ENCODE measurements around the gene SPON2. TPM values are rescaled to one million over a fixed set of nuclear protein-coding genes. Genes with fewer than 3 reads are reported as not detected.

Gene SPON2
- total and polyA plus RNA-seq, 2 of the 4 experiments (the other 2 are of a cell fraction) = 21.1 to 177 TPM

DNA sequence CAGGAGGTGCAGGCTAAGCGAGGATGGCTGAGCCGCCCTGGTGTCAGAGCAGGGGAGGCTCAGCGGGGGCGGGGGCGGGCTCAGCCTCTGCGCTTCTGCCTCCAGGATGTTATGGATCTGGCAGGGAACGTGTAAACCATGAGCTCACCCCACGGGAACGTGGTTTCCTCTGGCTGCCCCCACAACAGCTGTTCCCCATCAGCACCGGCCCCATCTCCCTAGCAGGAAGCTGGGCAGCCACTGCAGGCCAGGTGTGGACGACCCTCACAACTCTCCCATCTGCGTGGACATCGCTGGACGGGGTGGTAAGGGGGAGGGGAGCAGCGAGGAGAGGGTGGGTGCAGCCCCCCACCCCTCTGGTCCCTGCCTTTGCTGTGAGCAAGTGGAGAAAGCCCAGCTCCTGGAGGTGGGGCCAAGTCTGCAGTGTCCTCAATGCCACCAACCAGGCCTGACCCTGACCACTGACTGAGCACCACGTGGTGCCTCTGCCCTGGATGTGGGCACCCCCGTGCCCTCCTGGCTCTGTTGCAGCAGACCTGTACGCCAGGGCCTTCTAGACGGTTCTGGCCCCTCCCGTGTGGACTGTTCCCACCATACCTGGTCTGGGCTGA lies 28.1 kb upstream of the SPON2 start (continued):
- no peak for TF ChIP-seq MXI1 (IDR thresholded peaks at IDR 0.05; ENCODE audit: borderline replicate concordance, low read depth, low read length)

DNA sequence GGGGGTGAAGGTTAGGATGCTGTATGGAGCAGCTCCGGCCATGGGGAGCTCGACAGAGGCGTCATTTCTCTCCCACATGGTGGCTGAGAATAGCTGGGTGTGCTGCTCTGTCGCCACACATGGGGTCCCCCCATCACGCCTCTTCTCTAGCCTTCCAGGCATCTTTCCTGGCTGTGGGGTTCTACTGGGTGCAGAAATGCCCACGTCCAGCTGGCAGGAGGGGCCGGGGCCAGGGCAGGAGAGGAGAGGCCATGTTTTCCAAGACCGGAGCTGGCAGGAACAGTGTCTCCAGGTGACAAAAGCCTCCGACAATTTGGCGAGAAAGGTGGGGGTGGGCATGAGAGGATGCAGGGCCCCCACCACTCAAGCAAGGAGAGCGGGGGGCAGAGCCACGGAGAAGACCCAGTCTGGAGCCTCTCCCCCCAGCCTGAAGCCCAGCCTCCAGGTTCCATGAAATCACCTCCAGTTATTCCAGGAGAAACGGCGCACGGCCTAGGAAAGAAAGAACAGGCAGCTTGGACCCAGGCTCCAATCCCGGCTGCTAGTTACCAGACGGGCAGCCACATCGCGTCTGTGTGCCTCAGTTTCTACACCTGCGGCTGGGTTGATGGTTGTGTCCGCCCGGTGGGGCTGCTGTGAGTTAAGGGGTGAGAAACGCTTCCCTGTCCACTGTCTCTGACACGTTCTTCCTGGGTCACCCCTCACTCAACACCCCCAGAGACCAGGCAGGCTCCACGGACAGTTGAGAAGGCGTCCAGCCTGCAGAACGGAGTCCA lies 27.4 kb upstream of the SPON2 start:
- no peak for DNase-seq
- no TSS peak for BruUV-seq (replicated peaks)
- H2BK5ac ChIP-seq (ENCODE audit: low read depth, low read length, poor library complexity, severe bottlenecking) = peak overlapping the region; percentile 94
- no peaks in the 10 kb centered on the region; the same call in 1 of the 2 replicates for H3K36me3 ChIP-seq (ENCODE audit: control insufficient read depth, insufficient read depth, low read length)
- H4K20me1 ChIP-seq (ENCODE audit: insufficient read depth, low read length) = no peaks in the 10 kb centered on the region
- peak overlapping the region; percentile 96 for H4K5ac ChIP-seq (ENCODE audit: low read depth, low read length)
- H3K27me3 ChIP-seq (ENCODE audit: control insufficient read depth, insufficient read depth, low read length) = no peaks in the 10 kb centered on the region
- peaks cover 43% of the 10 kb centered on the region for H3K4me1 ChIP-seq (ENCODE audit: control insufficient read depth, insufficient read depth, low read length)
- TF ChIP-seq MAFK (IDR thresholded peaks at IDR 0.05; ENCODE audit: low read depth, low read length) = no peak
- H2AFZ ChIP-seq (replicated peaks; ENCODE audit: low read length, poor library complexity) = peak overlapping the region; percentile 84
- dilution Hi-C loops (cut with HindIII; ENCODE audit: low sequenced_read_pairs, unreplicated experiment) (no loop called here), intact Hi-C loops (cut with micrococcal nuclease) (loop anchor here (5.0 kb wide), 1 partner anchor 32 kb away; no protein-coding TSS in a partner anchor), in situ Hi-C loops (cut with MboI; ENCODE audit: low sequenced_read_pairs) (no loop called here)
- H2BK20ac ChIP-seq (ENCODE audit: low read depth, low read length) = peak overlapping the region; percentile 98
- peak overlapping the region; percentile 100 for H4K91ac ChIP-seq (ENCODE audit: insufficient read depth, low read depth, low read length)
- H3K9ac ChIP-seq (ENCODE audit: low read depth, low read length) = peak overlapping the region; percentile 68
- peak overlapping the region; percentile 99 for H2BK120ac ChIP-seq (ENCODE audit: low read depth, low read length)
- H3K56ac ChIP-seq (ENCODE audit: extremely low read depth, insufficient read depth, low read length) = peak overlapping the region; percentile 83; the same call in 1 of the 2 replicates
- POLR2A ChIA-PET (ENCODE audit: unreplicated experiment) = interaction anchor here (0.9 to 1.3 kb wide), 3 partner anchors 9 to 26 kb away, joined by 3 to 5 read pairs (median 5); no protein-coding TSS in a partner anchor
- peak overlapping the region; percentile 96 to 97 for H4K8ac ChIP-seq (ENCODE audit: low read depth in 2 of 2, low read length in 2 of 2)
- H3K18ac ChIP-seq (ENCODE audit: low read depth, low read length) = peak overlapping the region; percentile 97
- peak overlapping the region; percentile 97 for H3K27ac ChIP-seq (ENCODE audit: insufficient read depth, low read length)
- no peaks in the 10 kb centered on the region for H3K9me3 ChIP-seq (ENCODE audit: control insufficient read depth, insufficient read depth, low read length)
- peak overlapping the region; percentile 83 for H2AK9ac ChIP-seq (replicated peaks; ENCODE audit: low read depth, low read length, poor library complexity)
- CTCF ChIA-PET = no interaction called here
- peak overlapping the region; percentile 99 for H2AK5ac ChIP-seq (ENCODE audit: low read depth, low read length)
- peaks cover 33% of the 10 kb centered on the region for H3K9me1 ChIP-seq (ENCODE audit: insufficient read depth, low read length)
- peak overlapping the region; percentile 91 for H3K23ac ChIP-seq (ENCODE audit: low read depth, low read length)
- peak overlapping the region; percentile 100 for H3K4ac ChIP-seq (ENCODE audit: low read depth, low read length)
- peak overlapping the region; percentile 99 for H2BK15ac ChIP-seq (ENCODE audit: low read depth, low read length)
- ATAC-seq (ENCODE audit: low read depth) = no peak
- no peak overlapping the region for H3K4me3 ChIP-seq (ENCODE audit: insufficient read depth, low read depth, low read length)
- peak overlapping the region; percentile 58 for H3K4me2 ChIP-seq (ENCODE audit: low read depth, low read length)
- WGBS, 2 experiments (ENCODE audit: extremely low coverage in 2 of 2, insufficient read length in 1 of 2) = 100% methylated on average over 3 of the region's 27 CpGs; no CpG with 5 or more reads in 1 of the 2 experiments
- peaks cover 5 to 48% of the 10 kb centered on the region in 2 experiments; a peak in 2 of 4 replicates for H3K79me1 ChIP-seq (ENCODE audit: low read depth in 1 of 2, low read length in 2 of 2)
- H3K14ac ChIP-seq (replicated peaks; ENCODE audit: low read depth, low read length) = peak overlapping the region; percentile 95

Measured in IMR-90 (cell line).